Neural progenitor cell (in vitro differentiated cells): ENCODE data around the gene URI1. TPM values are rescaled to one million over a fixed set of nuclear protein-coding genes. Genes with fewer than 3 reads are reported as not detected.

Experiments
- DNase-seq: peaks from one replicate; pipeline ENCODE4 v3.0.0-alpha.2; 2016; ENCODE audit warnings: low spot score
- H2AFZ ChIP-seq: fragments of 200-600 bp; sonication (generic); replicated peaks from 2 replicates; pipeline ENCODE4 v1.6.1; 2016; ENCODE audit warnings: antibody characterized with exemption
- H3F3A ChIP-seq: fragments of 200-600 bp; sonication (generic); 2 replicates; pipeline ENCODE4 v1.6.1; 2016; ENCODE audit warnings: antibody characterized with exemption, low read depth
- H3K27ac ChIP-seq: fragments of 200-600 bp; sonication (generic); 2 replicates; pipeline ENCODE4 v1.5.1; 2016; ENCODE audit warnings: mild to moderate bottlenecking
- H3K27me3 ChIP-seq: fragments of 200-600 bp; sonication (generic); 2 replicates; pipeline ENCODE4 v1.6.1; 2016; ENCODE audit warnings: mild to moderate bottlenecking, moderate library complexity
- H3K36me3 ChIP-seq: fragments of 200-600 bp; sonication (generic); 2 replicates; pipeline ENCODE4 v1.5.1; 2016
- H3K4me1 ChIP-seq: fragments of 200-600 bp; sonication (generic); 2 replicates; pipeline ENCODE4 v1.6.1; 2016; ENCODE audit warnings: mixed run types
- H3K4me2 ChIP-seq: fragments of 200-600 bp; sonication (generic); 2 replicates; pipeline ENCODE4 v1.6.1; 2016
- H3K4me3 ChIP-seq: fragments of 200-600 bp; sonication (generic); 2 replicates; pipeline ENCODE4 v1.5.1; 2016
- H3K79me2 ChIP-seq: fragments of 200-600 bp; sonication (generic); 2 replicates; pipeline ENCODE4 v1.6.1; 2016; ENCODE audit warnings: low read depth
- H3K9ac ChIP-seq: fragments of 200-600 bp; sonication (generic); 2 replicates; pipeline ENCODE4 v1.6.1; 2016
- H3K9me3 ChIP-seq: fragments of 200-600 bp; sonication (generic); 2 replicates; pipeline ENCODE4 v1.5.1; 2016; ENCODE audit warnings: low read depth
- H4K20me1 ChIP-seq: fragments of 200-600 bp; sonication (generic); 2 replicates; pipeline ENCODE4 v1.6.1; 2016; ENCODE audit warnings: low read depth
- H3K27ac Mint-ChIP-seq: 3 replicates; pipeline ENCODE4 v1.8.0; 2021; ENCODE audit warnings: mixed read lengths
- H3K27me3 Mint-ChIP-seq: 2 replicates; pipeline ENCODE4 v1.8.0; 2022; ENCODE audit warnings: low read depth, mild to moderate bottlenecking, inconsistent platforms, moderate library complexity, mixed read lengths; ENCODE audit not compliant: insufficient read depth
- H3K36me3 Mint-ChIP-seq: 3 replicates; pipeline ENCODE4 v1.8.0; 2021; ENCODE audit warnings: mixed read lengths
- H3K4me1 Mint-ChIP-seq: 3 replicates; pipeline ENCODE4 v1.8.0; 2021; ENCODE audit warnings: mixed read lengths
- H3K4me3 Mint-ChIP-seq: 3 replicates; pipeline ENCODE4 v1.8.0; 2021; ENCODE audit warnings: mild to moderate bottlenecking, moderate library complexity, mixed read lengths
- H3K9me3 Mint-ChIP-seq: 3 replicates; pipeline ENCODE4 v1.8.0; 2020; ENCODE audit warnings: mixed read lengths
- CTCF ChIP-seq: fragments of 200-600 bp; sonication (generic); IDR thresholded peaks from 2 replicates; pipeline ENCODE4 v1.5.1; 2017; ENCODE audit warnings: antibody characterized with exemption, mild to moderate bottlenecking
- EZH2 ChIP-seq: fragments of 200-600 bp; sonication (generic); IDR thresholded peaks from 2 replicates; pipeline ENCODE4 v1.6.1; 2017; ENCODE audit warnings: antibody characterized with exemption, mild to moderate bottlenecking, moderate library complexity
- EZH2phosphoT487 ChIP-seq: fragments of 200-600 bp; sonication (generic); IDR thresholded peaks from 2 replicates; pipeline ENCODE4 v1.6.1; 2017; ENCODE audit warnings: antibody characterized with exemption
- total RNA-seq: library from RNA; depleted of rRNA; stranded (reverse); fragments of >200 nt; gene quantifications from 2 replicates; pipeline ENCODE4 v1.2.3, GENCODE V29; 2015; ENCODE audit warnings: low replicate concordance

The URI1 gene
- total RNA-seq, 1 donor from 2014 or later = 94.7 TPM

DNA sequence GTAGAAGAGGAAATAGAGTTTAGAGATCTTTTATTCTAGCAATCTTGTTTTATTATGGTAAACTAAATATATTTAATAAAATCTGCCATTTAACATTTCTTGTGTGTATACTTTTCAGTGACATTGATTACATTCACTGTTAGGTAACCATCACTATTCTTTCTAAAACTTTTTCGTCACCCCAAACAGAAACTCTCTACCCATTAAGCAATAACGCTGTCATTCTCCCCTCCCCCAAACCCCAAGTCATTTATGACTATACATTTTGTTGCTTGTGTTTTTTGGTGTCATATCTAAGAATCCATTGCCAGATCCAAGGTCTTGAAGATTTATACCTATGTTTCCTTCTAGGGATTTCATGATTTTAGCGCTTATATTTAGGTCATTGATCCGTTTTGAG lies 10.6 kb downstream of the URI1 start:
- DNase-seq = no peak
- no peak overlapping the region for H3K27ac ChIP-seq
- no peak for TF ChIP-seq EZH2
- no peak for TF ChIP-seq CTCF
- TF ChIP-seq EZH2phosphoT487 = no peak
- no peaks in the 10 kb centered on the region for H3F3A ChIP-seq
- no peak overlapping the region for H3K27ac Mint-ChIP-seq
- peaks cover 43% of the 10 kb centered on the region for H3K36me3 Mint-ChIP-seq
- no peaks in the 10 kb centered on the region for H4K20me1 ChIP-seq
- no peaks in the 10 kb centered on the region for H3K36me3 ChIP-seq
- H3K9me3 Mint-ChIP-seq = peaks cover 37% of the 10 kb centered on the region
- no peaks in the 10 kb centered on the region for H3K9me3 ChIP-seq
- no peak overlapping the region for H3K4me2 ChIP-seq
- H3K27me3 ChIP-seq = no peaks in the 10 kb centered on the region
- no peak overlapping the region for H3K9ac ChIP-seq
- H3K27me3 Mint-ChIP-seq = peaks cover 2% of the 10 kb centered on the region
- no peak overlapping the region for H2AFZ ChIP-seq
- peaks cover 89% of the 10 kb centered on the region for H3K79me2 ChIP-seq
- no peak overlapping the region for H3K4me3 ChIP-seq
- H3K4me1 Mint-ChIP-seq = no peaks in the 10 kb centered on the region
- H3K4me1 ChIP-seq = no peaks in the 10 kb centered on the region
- no peak overlapping the region for H3K4me3 Mint-ChIP-seq

DNA sequence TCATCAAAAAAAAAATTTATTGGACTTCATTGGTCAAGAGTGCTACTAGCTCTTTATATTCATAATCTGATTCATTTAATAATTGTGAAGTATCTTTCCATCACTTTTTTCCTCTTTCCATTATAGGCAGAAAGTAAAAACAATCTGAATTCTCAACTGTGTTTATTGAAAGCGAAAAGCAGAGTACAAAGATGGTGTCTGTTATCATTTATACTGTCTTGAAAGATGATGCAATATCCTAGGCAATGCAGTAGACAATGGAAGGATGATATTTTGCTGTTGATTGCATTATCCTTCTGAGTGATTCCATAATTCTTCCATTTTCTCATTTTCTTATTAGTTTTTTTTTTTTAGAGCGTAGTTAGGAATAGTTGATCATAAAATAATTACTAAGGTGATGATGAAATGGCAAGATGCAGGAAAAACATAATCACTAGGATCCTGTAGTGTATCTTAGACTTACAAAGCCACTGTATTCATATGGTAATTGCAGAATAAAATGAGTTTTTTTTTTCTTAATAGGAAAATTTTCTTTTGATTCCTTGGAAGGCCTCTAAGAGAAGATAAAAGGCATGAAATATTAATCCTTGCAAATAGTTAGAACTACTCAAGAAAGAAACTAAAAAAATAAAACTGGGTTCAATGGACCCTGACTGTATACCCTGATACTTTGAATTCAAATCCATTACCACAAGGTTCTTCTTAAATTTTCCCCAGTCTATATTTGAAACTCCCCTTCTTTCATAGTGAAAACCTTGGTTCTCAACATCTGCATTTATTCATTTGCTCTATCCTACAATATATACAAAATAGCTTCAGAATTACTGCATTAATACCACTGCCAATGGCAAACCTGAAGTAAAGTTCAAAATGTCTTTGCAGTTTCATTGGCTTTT lies 11.6 kb downstream of the URI1 start:
- H3K27me3 Mint-ChIP-seq = peaks cover under 1% of the 10 kb centered on the region
- Histone ChIP-seq H4K20me1 (no peaks in the 10 kb centered on the region), H2AFZ (no peak overlapping the region), H3K9me3 (no peaks in the 10 kb centered on the region), H3K4me3 (no peak overlapping the region), H3K9ac (no peak overlapping the region), H3K36me3 (no peaks in the 10 kb centered on the region), H3K27ac (no peak overlapping the region), H3K79me2 (peaks cover 89% of the 10 kb centered on the region), H3K4me1 (no peaks in the 10 kb centered on the region), H3K27me3 (no peaks in the 10 kb centered on the region), H3F3A (no peaks in the 10 kb centered on the region), H3K4me2 (no peak overlapping the region)
- no peaks in the 10 kb centered on the region for H3K4me1 Mint-ChIP-seq
- H3K9me3 Mint-ChIP-seq = peaks cover 31% of the 10 kb centered on the region
- DNase-seq = no peak
- H3K36me3 Mint-ChIP-seq = peaks cover 37% of the 10 kb centered on the region
- H3K27ac Mint-ChIP-seq = no peak overlapping the region
- TF ChIP-seq EZH2 = no peak
- H3K4me3 Mint-ChIP-seq = no peak overlapping the region

DNA sequence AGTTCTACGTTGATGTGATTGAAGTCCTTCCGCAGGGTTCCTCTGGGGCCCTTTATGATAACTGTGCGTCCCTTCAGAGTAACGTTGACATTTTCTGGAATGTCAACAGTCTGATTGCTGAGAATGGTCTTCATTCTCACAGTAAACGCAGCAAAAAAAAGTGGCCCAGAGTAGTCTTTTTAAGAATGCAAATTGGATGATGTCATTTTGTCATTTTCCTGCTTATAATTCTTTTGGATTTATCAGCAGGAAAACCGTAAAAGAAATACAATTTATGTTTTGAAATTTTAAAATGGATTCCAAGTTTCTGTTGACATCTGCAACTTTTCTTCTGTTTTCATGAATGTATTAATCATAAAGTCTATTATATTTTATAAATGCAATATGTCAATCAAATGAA lies 14.8 kb downstream of the URI1 start:
- Histone ChIP-seq H3F3A (no peaks in the 10 kb centered on the region), H3K79me2 (peaks cover 100% of the 10 kb centered on the region), H3K9me3 (no peaks in the 10 kb centered on the region), H3K4me1 (no peaks in the 10 kb centered on the region), H3K27me3 (no peaks in the 10 kb centered on the region), H3K9ac (no peak overlapping the region), H4K20me1 (no peaks in the 10 kb centered on the region), H3K4me3 (no peak overlapping the region), H2AFZ (no peak overlapping the region), H3K36me3 (no peaks in the 10 kb centered on the region), H3K27ac (no peak overlapping the region), H3K4me2 (no peak overlapping the region)
- TF ChIP-seq CTCF (no peak), EZH2phosphoT487 (no peak), EZH2 (no peak)
- peaks cover 30% of the 10 kb centered on the region for H3K36me3 Mint-ChIP-seq
- no peaks in the 10 kb centered on the region for H3K27me3 Mint-ChIP-seq
- peaks cover 31% of the 10 kb centered on the region for H3K9me3 Mint-ChIP-seq
- no peaks in the 10 kb centered on the region for H3K4me1 Mint-ChIP-seq
- DNase-seq = no peak
- H3K4me3 Mint-ChIP-seq = no peak overlapping the region
- no peak overlapping the region for H3K27ac Mint-ChIP-seq

GRCh38 chr19:29961311-29961710 lies 19.3 kb downstream of the URI1 start:
- no peak for DNase-seq
- Histone ChIP-seq H3K36me3 (no peaks in the 10 kb centered on the region), H3K4me3 (no peak overlapping the region), H4K20me1 (peaks cover 39% of the 10 kb centered on the region), H3K4me1 (peaks cover 13% of the 10 kb centered on the region), H3K4me2 (no peak overlapping the region), H3K9ac (no peak overlapping the region), H2AFZ (no peak overlapping the region), H3F3A (no peaks in the 10 kb centered on the region), H3K79me2 (peaks cover 100% of the 10 kb centered on the region), H3K27ac (no peak overlapping the region), H3K9me3 (no peaks in the 10 kb centered on the region), H3K27me3 (no peaks in the 10 kb centered on the region)
- no peaks in the 10 kb centered on the region for H3K27me3 Mint-ChIP-seq
- H3K27ac Mint-ChIP-seq = no peak overlapping the region
- H3K4me1 Mint-ChIP-seq = peaks cover 2% of the 10 kb centered on the region
- H3K4me3 Mint-ChIP-seq = no peak overlapping the region
- peaks cover 23% of the 10 kb centered on the region for H3K36me3 Mint-ChIP-seq
- H3K9me3 Mint-ChIP-seq = peaks cover 21% of the 10 kb centered on the region
- no peak for TF ChIP-seq EZH2phosphoT487
- no peak for TF ChIP-seq CTCF
- no peak for TF ChIP-seq EZH2
